ENCODE data around the gene NCS1. TPM values are rescaled to one million over a fixed set of nuclear protein-coding genes. Genes with fewer than 3 reads are reported as not detected.
A peak's percentile ranks its signal among the peaks of the same experiment; 100 is the strongest.

NCS1 gene
- total and polyA plus RNA-seq, 9 of the 15 experiments (the other 6 are each of a cell fraction or from before 2014, with no cell fraction given): 0.28 to 27.0 (median 9.6) TPM

DNA sequence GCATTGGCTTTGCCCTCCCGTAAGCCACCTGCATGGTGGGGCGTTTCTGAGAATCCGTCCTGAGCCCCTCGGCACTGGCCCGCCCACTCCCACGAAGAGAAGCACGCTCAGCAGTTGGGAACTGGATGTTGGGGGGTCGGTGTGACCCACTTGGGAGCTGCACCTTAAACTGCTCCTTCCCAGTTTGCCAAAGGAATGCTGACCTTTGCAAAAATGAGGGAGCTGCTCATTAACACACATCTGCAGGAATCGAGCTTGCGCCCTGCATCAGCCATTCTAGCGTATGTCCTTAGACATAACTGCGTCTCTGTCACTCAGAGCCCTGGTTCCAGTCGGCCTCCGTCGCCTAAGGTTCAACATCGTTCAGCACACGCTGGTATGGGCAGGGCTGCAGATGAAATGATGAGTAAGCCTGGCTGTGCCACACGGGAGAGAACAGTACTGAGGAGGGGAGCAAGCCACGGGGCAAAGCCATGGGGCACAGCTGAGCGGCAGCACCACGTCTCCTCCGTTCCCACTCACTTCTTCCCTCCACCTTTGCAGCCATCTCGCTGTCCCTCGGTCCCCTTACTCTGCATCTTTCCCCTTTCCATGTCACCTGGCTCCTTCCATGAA is 28.8 kb upstream of the NCS1 start:
- Histone ChIP-seq H3K4me2 (ENCODE audit: insufficient read depth, low read length) (no peak overlapping the region), H3K9ac (ENCODE audit: insufficient read depth in 1 of 2, low read depth in 2 of 2, low read length in 2 of 2) (peak overlapping the region in 1 of 2 experiments; percentile 37; a peak in 2 of 4 replicates), H3K9me3 (replicated peaks; ENCODE audit: control insufficient read depth, insufficient read depth, low read depth, low read length) (no peaks in the 10 kb centered on the region), H4K20me1 (replicated peaks; ENCODE audit: control insufficient read depth, insufficient read depth, low read length) (no peaks in the 10 kb centered on the region), H3K79me2 (ENCODE audit: control insufficient read depth, insufficient read depth, low read length) (no peaks in the 10 kb centered on the region), H3K4me1 (replicated peaks in 1 of 2; ENCODE audit: control insufficient read depth in 2 of 2, insufficient read depth in 2 of 2, low read length in 2 of 2) (peaks cover 12 to 34% of the 10 kb centered on the region in 2 experiments; a peak in 4 of 5 replicates), H2AFZ (ENCODE audit: low read depth, low read length) (no peak overlapping the region; the same call in 1 of the 2 replicates), H3K9me1 (ENCODE audit: control insufficient read depth, insufficient read depth, low read length) (no peaks in the 10 kb centered on the region), H3K27me3 (ENCODE audit: control insufficient read depth in 2 of 2, insufficient read depth in 2 of 2, low read length in 2 of 2) (no peaks in the 10 kb centered on the region; a peak in 1 of 5 replicates), H3K27ac (ENCODE audit: extremely low read depth, low read depth, low read length) (no peak overlapping the region), H3K36me3 (ENCODE audit: control insufficient read depth, insufficient read depth, low read length) (no peaks in the 10 kb centered on the region), H3K4me3 (no peak overlapping the region)
- POLR2A ChIA-PET: interaction anchor here (0.9 kb wide), 1 partner anchor 9 kb away, joined by 3 read pairs; no protein-coding TSS in a partner anchor
- intact Hi-C loops (cut with micrococcal nuclease) (no loop called here), in situ Hi-C loops (cut with MboI) (loop anchor here (25.0 kb wide), 1 partner anchor 544 kb away; the partner anchor contains the start of gene EXOSC2)
- TF ChIP-seq MAFK (IDR thresholded peaks at IDR 0.05; ENCODE audit: low read length) (peak; percentile 93), FOXP1 (CRISPR knock-in tag; IDR thresholded peaks at IDR 0.05) (no peak), MAFG (tag; conservative IDR thresholded peaks at IDR 0.05) (peak; percentile 84), ZNF316 (IDR thresholded peaks at IDR 0.05) (peak; percentile 92), CC2D1A (IDR thresholded peaks at IDR 0.05) (no peak), KDM4B (IDR thresholded peaks at IDR 0.05; ENCODE audit: borderline replicate concordance in 2 of 2, low read depth in 1 of 2) (no peak), ZFX (CRISPR knock-in tag; IDR thresholded peaks at IDR 0.05) (no peak), ZNF644 (tag; IDR thresholded peaks at IDR 0.05; ENCODE audit: low read depth) (no peak), GABPA (tag; conservative IDR thresholded peaks at IDR 0.05; ENCODE audit: low read depth) (no peak), C11orf30 (IDR thresholded peaks at IDR 0.05; ENCODE audit: low read depth) (peak; percentile 88), SNIP1 (IDR thresholded peaks at IDR 0.05; ENCODE audit: low read depth) (no peak), SNRNP70 (optimal IDR thresholded peaks at IDR 0.05; ENCODE audit: low read depth, low read length) (no peak), NELFE (IDR thresholded peaks at IDR 0.05; ENCODE audit: insufficient read depth, insufficient read length) (no peak), MAFF (IDR thresholded peaks at IDR 0.05; ENCODE audit: low read length) (peak; percentile 88), NEUROD1 (IDR thresholded peaks at IDR 0.05; ENCODE audit: borderline replicate concordance, low read depth, low read length, partially characterized antibody) (no peak)
- TF ChIP-seq, protein P1, sequence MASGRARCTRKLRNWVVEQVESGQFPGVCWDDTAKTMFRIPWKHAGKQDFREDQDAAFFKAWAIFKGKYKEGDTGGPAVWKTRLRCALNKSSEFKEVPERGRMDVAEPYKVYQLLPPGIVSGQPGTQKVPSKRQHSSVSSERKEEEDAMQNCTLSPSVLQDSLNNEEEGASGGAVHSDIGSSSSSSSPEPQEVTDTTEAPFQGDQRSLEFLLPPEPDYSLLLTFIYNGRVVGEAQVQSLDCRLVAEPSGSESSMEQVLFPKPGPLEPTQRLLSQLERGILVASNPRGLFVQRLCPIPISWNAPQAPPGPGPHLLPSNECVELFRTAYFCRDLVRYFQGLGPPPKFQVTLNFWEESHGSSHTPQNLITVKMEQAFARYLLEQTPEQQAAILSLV (tag; IDR thresholded peaks at IDR 0.05): no peak
- TF ChIP-seq, protein P2, sequence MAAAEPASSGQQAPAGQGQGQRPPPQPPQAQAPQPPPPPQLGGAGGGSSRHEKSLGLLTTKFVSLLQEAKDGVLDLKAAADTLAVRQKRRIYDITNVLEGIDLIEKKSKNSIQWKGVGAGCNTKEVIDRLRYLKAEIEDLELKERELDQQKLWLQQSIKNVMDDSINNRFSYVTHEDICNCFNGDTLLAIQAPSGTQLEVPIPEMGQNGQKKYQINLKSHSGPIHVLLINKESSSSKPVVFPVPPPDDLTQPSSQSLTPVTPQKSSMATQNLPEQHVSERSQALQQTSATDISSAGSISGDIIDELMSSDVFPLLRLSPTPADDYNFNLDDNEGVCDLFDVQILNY (CRISPR knock-in tag; IDR thresholded peaks at IDR 0.05): no peak
- FAIRE-seq (no peak), DNase-seq (ENCODE audit: extremely low read depth in 1 of 4, low spot score in 3 of 4) (no peak), ATAC-seq (no peak)
- CTCF ChIA-PET (ENCODE audit: low intra/inter-chr PET ratio): no interaction called here
- BruUV-seq (replicated peaks): no TSS peak
- 53% methylated on average over 21 of the region's 24 CpGs for WGBS (ENCODE audit: insufficient coverage, low coverage, missing lambda C conversion rate)

Data from K562 (cell line).